HepG2 (cell line): Measurements from ENCODE around the gene CD86. TPM values are rescaled to one million over a fixed set of nuclear protein-coding genes. Genes with fewer than 3 reads are reported as not detected.

Experiments used
- ATAC-seq: fragments of 200-7000 bp; cut with Tn5 transposase; 3 replicates; pipeline ENCODE4 v1.9.1; 2020; ENCODE audit warnings: mild to moderate bottlenecking, moderate library complexity
- BruUV-seq: library from RNA; stranded (reverse); fragments of 400-500 nt; replicated peaks from 2 replicates; lab custom pipeline; 2021; lab: Mats Ljungman, UMichigan
- CTCF ChIA-PET: fragments of 300-600 bp; formaldehyde crosslinking; extraction: SDS; loops from one replicate; lab custom pipeline; 2021; ENCODE audit warnings: low total read pairs, inconsistent platforms, low intra/inter-chr PET ratio; lab: Yijun Ruan, JAX
- POLR2A ChIA-PET: fragments of 350-600 bp; sonication (Branson Sonifier 250); formaldehyde crosslinking; loops from one replicate; lab custom pipeline; 2020; ENCODE audit warnings: antibody characterized with exemption, inconsistent platforms; lab: Yijun Ruan, JAX
- DNase-seq: peaks from one replicate; pipeline ENCODE4 v3.0.0-alpha.2; 2015; ENCODE audit warnings: low spot score
- FAIRE-seq: peaks from 3 replicates; lab custom pipeline; 2011; peaks lifted over from hg19 to GRCh38; lab: Jason Lieb, UNC
- H2AFZ ChIP-seq: one replicate; pipeline ENCODE4 v1.6.1; 2011; ENCODE audit warnings: low read length, inconsistent platforms
- H3K27ac ChIP-seq: fragments of 300-600 bp; 3 replicates; pipeline ENCODE4 v1.8.0; 2011; ENCODE audit warnings: mixed run types, mild to moderate bottlenecking, mixed read lengths, low read length, inconsistent platforms; ENCODE audit not compliant: insufficient read depth; ENCODE audit errors: extremely low read length
- H3K27me3 ChIP-seq, 2 experiments: fragments of 200-600 bp in 1 of 2; 2 replicates in 1 of 2; 3 replicates in 1 of 2; pipeline versions ENCODE4 v1.6.0 to v1.8.0; 2011; ENCODE audit warnings: low read length in 2 of 2, mild to moderate bottlenecking in 2 of 2, moderate library complexity in 2 of 2, inconsistent platforms in 1 of 2; ENCODE audit not compliant: insufficient read depth in 2 of 2, control insufficient read depth in 1 of 2
- H3K36me3 ChIP-seq, 2 experiments: fragments of 200-600 bp in 1 of 2; replicated peaks in 1 of 2; 2 replicates in 1 of 2; 3 replicates in 1 of 2; pipeline versions ENCODE4 v1.5.1 to v1.8.0; 2011; ENCODE audit warnings: low read length in 2 of 2, inconsistent platforms in 1 of 2; ENCODE audit not compliant: insufficient read depth in 2 of 2, control insufficient read depth in 1 of 2
- H3K4me1 ChIP-seq: 2 replicates; pipeline ENCODE4 v1.5.1; 2012; ENCODE audit warnings: low read length, inconsistent platforms; ENCODE audit not compliant: insufficient read depth
- H3K4me2 ChIP-seq: 2 replicates; pipeline ENCODE4 v1.6.0; 2011; ENCODE audit warnings: low read depth, low read length, inconsistent platforms
- H3K4me3 ChIP-seq, 3 experiments: fragments of 200-600 bp in 1 of 3; sonication (generic), shearing (Covaris generic) in 1 of 3; replicated peaks in 1 of 3; 2 replicates each; pipeline ENCODE4 v1.5.1; 2011 to 2016; ENCODE audit warnings: low read length in 3 of 3, inconsistent platforms in 2 of 3, low read depth in 2 of 3, mild to moderate bottlenecking in 2 of 3, control low read depth in 1 of 3, mixed read lengths in 1 of 3; ENCODE audit not compliant: insufficient read depth in 1 of 3
- H3K79me2 ChIP-seq: one replicate; pipeline ENCODE4 v1.6.1; 2011; ENCODE audit warnings: low read length, inconsistent platforms; ENCODE audit not compliant: insufficient read depth
- H3K9ac ChIP-seq: 2 replicates; pipeline ENCODE4 v1.6.0; 2011; ENCODE audit warnings: mild to moderate bottlenecking, low read depth, low read length, inconsistent platforms; ENCODE audit not compliant: insufficient read depth
- H3K9me3 ChIP-seq: 2 replicates; pipeline ENCODE4 v1.5.1; 2012; ENCODE audit warnings: mild to moderate bottlenecking, low read length
- H4K20me1 ChIP-seq: 2 replicates; pipeline ENCODE4 v1.6.0; 2011; ENCODE audit warnings: inconsistent platforms, mild to moderate bottlenecking, low read length, moderate library complexity; ENCODE audit not compliant: insufficient read depth
- KLF16 ChIP-seq, 2 experiments: sonication (generic) in 1 of 2; formaldehyde crosslinking in 1 of 2; IDR thresholded peaks; 2 replicates each; pipeline versions ENCODE4 v1.6.1 to v1.8.0; 2016 to 2023; ENCODE audit warnings: missing genetic modification reagents in 2 of 2, missing compliant biosample characterization in 1 of 2
- PHF5A ChIP-seq: IDR thresholded peaks from one replicate; pipeline ENCODE4 v1.6.1; 2018; ENCODE audit warnings: low read depth, missing genetic modification reagents; ENCODE audit not compliant: unreplicated experiment
- REL ChIP-seq: sonication (generic); formaldehyde crosslinking; conservative IDR thresholded peaks from 2 replicates; pipeline ENCODE4 v1.8.0; 2022; ENCODE audit warnings: mild to moderate bottlenecking, missing genetic modification reagents, moderate library complexity
- RXRA ChIP-seq: sonication (generic); formaldehyde crosslinking; IDR thresholded peaks from 2 replicates; pipeline ENCODE4 v1.5.1; 2020; ENCODE audit warnings: missing genetic modification reagents
- SIX1 ChIP-seq: sonication (generic); formaldehyde crosslinking; IDR thresholded peaks from 2 replicates; pipeline ENCODE4 v1.4.0; 2020; ENCODE audit warnings: missing genetic modification reagents, borderline replicate concordance
- SIX4 ChIP-seq: sonication (generic); formaldehyde crosslinking; IDR thresholded peaks from 2 replicates; pipeline ENCODE4 v1.4.0; 2020; ENCODE audit warnings: missing genetic modification reagents
- SRSF4 ChIP-seq: fragments of 200-400 bp; formaldehyde crosslinking; IDR thresholded peaks from one replicate; pipeline ENCODE4 v1.6.1; 2018; ENCODE audit warnings: mild to moderate bottlenecking, low read depth, low read length, moderate library complexity; ENCODE audit not compliant: poor library complexity, severe bottlenecking
- STAG1 ChIP-seq: sonication (generic); formaldehyde crosslinking; IDR thresholded peaks from 2 replicates; pipeline ENCODE4 v1.4.0; 2020; ENCODE audit warnings: missing genetic modification reagents
- ZFP36L1 ChIP-seq: sonication (generic); formaldehyde crosslinking; IDR thresholded peaks from 2 replicates; pipeline ENCODE4 v1.8.0; 2022; ENCODE audit warnings: mild to moderate bottlenecking, missing genetic modification reagents, moderate library complexity
- ZNF180 ChIP-seq: sonication (generic); formaldehyde crosslinking; IDR thresholded peaks from 2 replicates; pipeline ENCODE4 v1.4.0; 2020; ENCODE audit warnings: low read depth, missing genetic modification reagents, borderline replicate concordance
- ZNF251 ChIP-seq: sonication (generic); formaldehyde crosslinking; IDR thresholded peaks from 2 replicates; pipeline ENCODE4 v1.9.0; 2021; ENCODE audit warnings: mild to moderate bottlenecking, missing genetic modification reagents
- ZNF598 ChIP-seq: sonication (generic); formaldehyde crosslinking; IDR thresholded peaks from 2 replicates; pipeline ENCODE4 v1.5.1; 2020; ENCODE audit warnings: mild to moderate bottlenecking, missing genetic modification reagents, borderline replicate concordance
- WGBS: methylation state at CpG from one replicate; pipeline ENCODE4 v1.1.6; 2017; ENCODE audit warnings: low lambda C conversion rate; 5-methylcytosine and 5-hydroxymethylcytosine counted together
- in situ Hi-C: cut with HindIII; loops from 2 replicates; pipeline ENCODE4 v1.10.0; 2017; ENCODE audit warnings: low pct_unique_long_range_greater_than_20kb; ENCODE audit not compliant: extremely low pct_ligation_motif_present
- intact Hi-C: fragments of 100-400 bp; cut with micrococcal nuclease; formaldehyde crosslinking; loops from one replicate; pipeline ENCODE4 v1.10.0; 2022; ENCODE audit not compliant: unreplicated experiment
- polyA plus RNA-seq, 8 experiments: library from polyadenylated mRNA; depleted of rRNA in 3 of 8; stranded (reverse) in 7 of 8; unstranded in 1 of 8; fragments of >200 nt; fragmentation: Illumina TruSeq in 4 of 8; extraction: Trizol in 4 of 8; gene quantifications; 2 replicates each; pipeline versions ENCODE4 v1.2.1 to v1.2.3, GENCODE V29; 2011 to 2016; ENCODE audit warnings: low read depth in 4 of 8, missing spikeins in 1 of 8, mixed read lengths in 1 of 8; ENCODE audit not compliant: insufficient read depth in 1 of 8
- total RNA-seq, 5 experiments: library from RNA; depleted of rRNA; stranded (reverse); fragments of >200 nt; fragmentation: Illumina TruSeq; extraction: Trizol; gene quantifications; 2 replicates each; pipeline ENCODE4 v1.2.3, GENCODE V29; 2016; ENCODE audit warnings: low read depth in 1 of 5
- TF ChIP-seq, protein P1 (sequence below): sonication (generic); formaldehyde crosslinking; IDR thresholded peaks from 2 replicates; pipeline ENCODE4 v1.9.0; 2021; ENCODE audit warnings: mild to moderate bottlenecking, missing genetic modification reagents

Gene CD86
- total and polyA plus RNA-seq, 2 of the 13 experiments (the other 11 are each of a cell fraction or from before 2014, with no cell fraction given), result not detected

DNA sequence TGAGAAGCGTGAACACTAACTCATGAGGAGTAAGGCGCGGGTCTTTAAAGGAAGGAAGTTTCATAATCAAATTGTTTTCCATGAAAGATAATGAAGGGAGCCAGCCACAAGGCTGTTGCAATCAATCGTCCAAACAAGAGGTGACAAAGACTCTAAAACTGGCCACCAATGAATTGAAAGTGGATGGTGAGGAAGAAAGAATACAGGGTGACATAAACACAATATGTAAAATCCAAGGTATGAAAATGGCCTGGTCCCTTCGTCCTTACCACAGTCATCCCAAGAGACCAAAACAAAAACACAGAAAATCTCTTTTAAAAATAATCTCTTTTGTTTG, 12.0 kb downstream of the CD86 start:
- no peaks in the 10 kb centered on the region for H3K9me3 ChIP-seq
- 0 out of 5 replicates have a peak, but pooled peaks cover 0 to 4% of the 10 kb centered on the region in 2 experiments for H3K27me3 ChIP-seq
- no peak overlapping the region for H3K4me2 ChIP-seq
- H3K36me3 ChIP-seq, result no peaks in the 10 kb centered on the region
- CTCF ChIA-PET, result no interaction called here
- no peaks in the 10 kb centered on the region for H4K20me1 ChIP-seq
- no peak overlapping the region for H2AFZ ChIP-seq
- 49% methylated on average over 5 of the region's 5 CpGs for WGBS
- POLR2A ChIA-PET, result no interaction called here
- H3K4me3 ChIP-seq, result no peak overlapping the region
- H3K79me2 ChIP-seq, result no peaks in the 10 kb centered on the region
- H3K4me1 ChIP-seq, result no peaks in the 10 kb centered on the region
- in situ Hi-C loops, result no loop called here
- no peak for DNase-seq
- intact Hi-C loops, result no loop called here
- no peak overlapping the region for H3K9ac ChIP-seq
- BruUV-seq, result no TSS peak
- no peak overlapping the region for H3K27ac ChIP-seq
- FAIRE-seq, result no peak
- no peak for ATAC-seq
- TF ChIP-seq PHF5A (CRISPR knock-in tag), result no peak
- no peak for TF ChIP-seq SIX1 (CRISPR knock-in tag)
- TF ChIP-seq, all 625 proteins: peak for 0

DNA sequence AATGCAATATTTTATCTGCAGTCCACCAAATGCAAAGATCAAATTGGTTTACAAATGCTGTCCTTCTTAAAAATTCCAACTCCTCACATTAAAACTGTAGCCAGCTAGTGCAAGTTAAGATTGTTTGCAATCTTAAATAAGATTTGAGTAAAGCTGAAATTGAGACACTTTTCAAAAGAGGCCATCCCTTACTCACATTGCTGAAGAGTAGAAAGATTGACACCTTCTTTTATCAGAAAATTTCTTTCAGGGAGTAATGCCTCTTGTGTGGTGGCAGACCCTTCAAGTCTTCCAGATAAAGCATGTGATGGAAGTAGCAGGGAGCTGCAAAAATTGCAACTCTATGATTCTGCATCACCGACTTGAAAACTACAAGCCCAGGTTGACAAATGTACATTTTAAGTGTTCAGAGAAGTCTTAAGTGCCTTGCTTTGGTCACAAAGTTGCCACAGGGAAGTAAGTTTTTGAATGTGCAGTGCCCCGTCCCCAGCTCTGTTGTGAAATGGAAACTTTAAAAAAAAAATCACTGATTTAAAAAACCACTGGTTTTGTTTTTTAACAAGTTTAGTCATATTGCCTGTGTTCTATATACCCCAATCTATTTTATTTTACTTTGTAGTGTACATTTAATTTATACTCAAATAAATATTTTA, 12.6 kb downstream of the CD86 start:
- Histone ChIP-seq H3K4me1 (no peaks in the 10 kb centered on the region), H2AFZ (no peak overlapping the region), H4K20me1 (no peaks in the 10 kb centered on the region), H3K36me3 (no peaks in the 10 kb centered on the region), H3K27me3 (0 out of 5 replicates have a peak, but pooled peaks cover 0 to 4% of the 10 kb centered on the region in 2 experiments), H3K4me2 (no peak overlapping the region), H3K9me3 (no peaks in the 10 kb centered on the region), H3K4me3 (no peak overlapping the region), H3K9ac (no peak overlapping the region), H3K27ac (no peak overlapping the region), H3K79me2 (no peaks in the 10 kb centered on the region)
- in situ Hi-C loops, result no loop called here
- CTCF ChIA-PET, result no interaction called here
- intact Hi-C loops, result no loop called here
- 25% methylated on average over 2 of the region's 2 CpGs for WGBS
- ATAC-seq (no peak), DNase-seq (no peak), FAIRE-seq (no peak)
- BruUV-seq, result no TSS peak
- POLR2A ChIA-PET, result no interaction called here
- TF ChIP-seq ZNF180 (no peak), ZNF598 (CRISPR knock-in tag) (no peak), RXRA (CRISPR knock-in tag) (no peak), KLF16 (CRISPR knock-in tag; IDR thresholded peaks at IDR 0.05) (no peak), STAG1 (no peak), REL (CRISPR knock-in tag) (no peak), ZNF251 (no peak), ZFP36L1 (CRISPR knock-in tag) (no peak), SIX4 (no peak), SRSF4 (no peak)
- TF ChIP-seq, protein P1, sequence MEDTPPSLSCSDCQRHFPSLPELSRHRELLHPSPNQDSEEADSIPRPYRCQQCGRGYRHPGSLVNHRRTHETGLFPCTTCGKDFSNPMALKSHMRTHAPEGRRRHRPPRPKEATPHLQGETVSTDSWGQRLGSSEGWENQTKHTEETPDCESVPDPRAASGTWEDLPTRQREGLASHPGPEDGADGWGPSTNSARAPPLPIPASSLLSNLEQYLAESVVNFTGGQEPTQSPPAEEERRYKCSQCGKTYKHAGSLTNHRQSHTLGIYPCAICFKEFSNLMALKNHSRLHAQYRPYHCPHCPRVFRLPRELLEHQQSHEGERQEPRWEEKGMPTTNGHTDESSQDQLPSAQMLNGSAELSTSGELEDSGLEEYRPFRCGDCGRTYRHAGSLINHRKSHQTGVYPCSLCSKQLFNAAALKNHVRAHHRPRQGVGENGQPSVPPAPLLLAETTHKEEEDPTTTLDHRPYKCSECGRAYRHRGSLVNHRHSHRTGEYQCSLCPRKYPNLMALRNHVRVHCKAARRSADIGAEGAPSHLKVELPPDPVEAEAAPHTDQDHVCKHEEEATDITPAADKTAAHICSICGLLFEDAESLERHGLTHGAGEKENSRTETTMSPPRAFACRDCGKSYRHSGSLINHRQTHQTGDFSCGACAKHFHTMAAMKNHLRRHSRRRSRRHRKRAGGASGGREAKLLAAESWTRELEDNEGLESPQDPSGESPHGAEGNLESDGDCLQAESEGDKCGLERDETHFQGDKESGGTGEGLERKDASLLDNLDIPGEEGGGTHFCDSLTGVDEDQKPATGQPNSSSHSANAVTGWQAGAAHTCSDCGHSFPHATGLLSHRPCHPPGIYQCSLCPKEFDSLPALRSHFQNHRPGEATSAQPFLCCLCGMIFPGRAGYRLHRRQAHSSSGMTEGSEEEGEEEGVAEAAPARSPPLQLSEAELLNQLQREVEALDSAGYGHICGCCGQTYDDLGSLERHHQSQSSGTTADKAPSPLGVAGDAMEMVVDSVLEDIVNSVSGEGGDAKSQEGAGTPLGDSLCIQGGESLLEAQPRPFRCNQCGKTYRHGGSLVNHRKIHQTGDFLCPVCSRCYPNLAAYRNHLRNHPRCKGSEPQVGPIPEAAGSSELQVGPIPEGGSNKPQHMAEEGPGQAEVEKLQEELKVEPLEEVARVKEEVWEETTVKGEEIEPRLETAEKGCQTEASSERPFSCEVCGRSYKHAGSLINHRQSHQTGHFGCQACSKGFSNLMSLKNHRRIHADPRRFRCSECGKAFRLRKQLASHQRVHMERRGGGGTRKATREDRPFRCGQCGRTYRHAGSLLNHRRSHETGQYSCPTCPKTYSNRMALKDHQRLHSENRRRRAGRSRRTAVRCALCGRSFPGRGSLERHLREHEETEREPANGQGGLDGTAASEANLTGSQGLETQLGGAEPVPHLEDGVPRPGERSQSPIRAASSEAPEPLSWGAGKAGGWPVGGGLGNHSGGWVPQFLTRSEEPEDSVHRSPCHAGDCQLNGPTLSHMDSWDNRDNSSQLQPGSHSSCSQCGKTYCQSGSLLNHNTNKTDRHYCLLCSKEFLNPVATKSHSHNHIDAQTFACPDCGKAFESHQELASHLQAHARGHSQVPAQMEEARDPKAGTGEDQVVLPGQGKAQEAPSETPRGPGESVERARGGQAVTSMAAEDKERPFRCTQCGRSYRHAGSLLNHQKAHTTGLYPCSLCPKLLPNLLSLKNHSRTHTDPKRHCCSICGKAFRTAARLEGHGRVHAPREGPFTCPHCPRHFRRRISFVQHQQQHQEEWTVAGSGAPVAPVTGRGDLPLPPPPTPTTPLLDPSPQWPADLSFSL (CRISPR knock-in tag), result no peak
